ENCODE measurements around the gene SNX6. TPM values are rescaled to one million over a fixed set of nuclear protein-coding genes. Genes with fewer than 3 reads are reported as not detected.
A peak's percentile ranks its signal among the peaks of the same experiment; 100 is the strongest.

The SNX6 gene
- total and polyA plus RNA-seq, 4 experiments from 2014 or later: 81.0 to 212 (median 114) TPM

DNA sequence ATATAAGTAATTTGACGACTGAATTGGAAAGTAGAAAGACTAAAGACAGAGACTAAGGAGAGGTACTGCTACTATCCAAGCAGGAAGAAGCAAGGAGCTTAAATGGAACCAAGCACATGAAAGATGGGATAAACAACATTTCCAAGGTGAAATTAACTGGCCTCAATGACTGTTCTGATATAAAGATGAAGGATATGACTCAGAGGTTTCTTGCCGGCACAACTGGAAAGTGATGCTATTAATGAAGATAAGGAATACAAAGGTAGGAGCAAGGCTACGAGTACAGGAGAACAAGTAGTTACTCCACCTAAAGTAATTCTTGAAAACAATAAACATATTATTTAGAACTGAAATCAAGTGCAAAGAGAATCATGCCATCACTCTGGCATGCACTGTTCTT is 6.4 kb downstream of the SNX6 start:
- intact Hi-C loops (cut with micrococcal nuclease): loop anchor here (10.0 kb wide), 2 partner anchors 59 to 89 kb away; partner anchors contain the start of gene EAPP
- CTCF ChIA-PET (ENCODE audit: partially characterized antibody): no interaction called here

GRCh38 chr14:34620839-34621238 is 9.1 kb downstream of the SNX6 start:
- Histone ChIP-seq H3K27ac (ENCODE audit: low read depth, low read length) (no peak overlapping the region), H3K27me3 (ENCODE audit: insufficient read depth, low read length) (no peaks in the 10 kb centered on the region), H3K36me3 (ENCODE audit: insufficient read depth, low read length) (peaks cover 20% of the 10 kb centered on the region), H3K4me1 (ENCODE audit: insufficient read depth, low read length) (peaks cover 28% of the 10 kb centered on the region), H3K9me3 (ENCODE audit: control insufficient read depth in 1 of 2, low read length in 2 of 2) (no peaks in the 10 kb centered on the region), H3K4me3 (ENCODE audit: low read length in 2 of 2) (no peak overlapping the region)
- H3K36me3 Mint-ChIP-seq: peaks cover 32 to 57% of the 10 kb centered on the region in 2 donors
- peak overlapping the region in 4 of 7 donors; percentile 3 to 70 (median 61) for H3K27ac Mint-ChIP-seq
- POLR2A ChIA-PET (ENCODE audit: partially characterized antibody): no interaction called here
- no peaks in the 10 kb centered on the region for H3K9me3 Mint-ChIP-seq
- CTCF ChIA-PET (ENCODE audit: partially characterized antibody): interaction anchor here (0.7 kb wide), 1 partner anchor 19 kb away, joined by 3 read pairs; no protein-coding TSS in a partner anchor
- H3K4me1 Mint-ChIP-seq: peaks cover 42 to 64% (median 50%) of the 10 kb centered on the region in 4 donors
- intact Hi-C loops (cut with micrococcal nuclease): loop anchor here (10.0 kb wide), 2 partner anchors 56 to 86 kb away; partner anchors contain the start of gene EAPP
- H3K4me3 Mint-ChIP-seq: peak overlapping the region in 1 of 8 donors; percentile 5
- DNase-seq: no peak
- H3K27me3 Mint-ChIP-seq: no peaks in the 10 kb centered on the region

More for the DNA sequence above, 6.4 kb downstream of the SNX6 start:
- peaks cover 52% of the 10 kb centered on the region for H3K4me1 ChIP-seq (ENCODE audit: insufficient read depth, low read length)
- H3K4me3 Mint-ChIP-seq: no peak overlapping the region
- H3K9me3 ChIP-seq (ENCODE audit: control insufficient read depth in 1 of 2, low read length in 2 of 2): no peaks in the 10 kb centered on the region
- DNase-seq: no peak
- peaks cover 40 to 64% (median 51%) of the 10 kb centered on the region in 4 donors for H3K4me1 Mint-ChIP-seq
- peaks cover 28 to 50% of the 10 kb centered on the region in 2 donors for H3K36me3 Mint-ChIP-seq
- H3K9me3 Mint-ChIP-seq: no peaks in the 10 kb centered on the region
- POLR2A ChIA-PET (ENCODE audit: partially characterized antibody): no interaction called here
- peaks cover 15% of the 10 kb centered on the region for H3K36me3 ChIP-seq (ENCODE audit: insufficient read depth, low read length)
- peak overlapping the region in 2 of 7 donors; percentile 18 to 39 for H3K27ac Mint-ChIP-seq
- H3K4me3 ChIP-seq (ENCODE audit: low read length in 2 of 2): no peak overlapping the region
- H3K27ac ChIP-seq (ENCODE audit: low read depth, low read length): no peak overlapping the region
- no peaks in the 10 kb centered on the region for H3K27me3 ChIP-seq (ENCODE audit: insufficient read depth, low read length)
- no peaks in the 10 kb centered on the region for H3K27me3 Mint-ChIP-seq

DNA sequence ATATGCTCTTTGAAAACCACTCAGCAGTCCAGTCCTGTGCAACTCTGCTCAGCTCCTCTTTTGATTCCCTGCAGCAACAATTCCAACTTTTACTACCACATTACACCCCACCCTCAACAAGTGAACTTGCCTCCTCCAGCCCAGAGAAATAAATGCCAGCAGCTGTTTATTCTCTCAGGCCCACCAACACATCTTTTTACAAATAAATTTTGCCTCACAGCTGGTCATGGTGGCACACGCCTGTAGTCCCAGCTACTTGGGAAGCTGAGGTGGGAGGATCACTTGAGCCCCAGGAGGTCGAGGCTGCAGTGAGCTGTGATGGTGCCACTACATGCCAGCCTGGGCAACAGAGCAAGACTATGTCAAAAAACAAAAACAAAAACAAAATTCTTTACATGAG is 9.8 kb downstream of the SNX6 start:
- Mint-ChIP-seq H3K4me1 (peaks cover 43 to 66% (median 51%) of the 10 kb centered on the region in 4 donors), H3K9me3 (no peaks in the 10 kb centered on the region), H3K27me3 (no peaks in the 10 kb centered on the region), H3K27ac (peak overlapping the region in 6 of 7 donors; percentile 32 to 86 (median 72)), H3K4me3 (peak overlapping the region in 1 of 8 donors; percentile 2), H3K36me3 (peaks cover 32 to 56% of the 10 kb centered on the region in 2 donors)
- H3K4me1 ChIP-seq (ENCODE audit: insufficient read depth, low read length): peaks cover 27% of the 10 kb centered on the region
- H3K27ac ChIP-seq (ENCODE audit: low read depth, low read length): no peak overlapping the region
- ChIA-PET POLR2A (ENCODE audit: partially characterized antibody) (no interaction called here), CTCF (ENCODE audit: partially characterized antibody) (no interaction called here)
- no peak overlapping the region for H3K4me3 ChIP-seq (ENCODE audit: low read length in 2 of 2)
- H3K27me3 ChIP-seq (ENCODE audit: insufficient read depth, low read length): no peaks in the 10 kb centered on the region
- intact Hi-C loops (cut with micrococcal nuclease): loop anchor here (10.0 kb wide), 2 partner anchors 55 to 85 kb away; partner anchors contain the start of gene EAPP
- no peaks in the 10 kb centered on the region for H3K9me3 ChIP-seq (ENCODE audit: control insufficient read depth in 1 of 2, low read length in 2 of 2)
- H3K36me3 ChIP-seq (ENCODE audit: insufficient read depth, low read length): peaks cover 20% of the 10 kb centered on the region
- DNase-seq: no peak

DNA sequence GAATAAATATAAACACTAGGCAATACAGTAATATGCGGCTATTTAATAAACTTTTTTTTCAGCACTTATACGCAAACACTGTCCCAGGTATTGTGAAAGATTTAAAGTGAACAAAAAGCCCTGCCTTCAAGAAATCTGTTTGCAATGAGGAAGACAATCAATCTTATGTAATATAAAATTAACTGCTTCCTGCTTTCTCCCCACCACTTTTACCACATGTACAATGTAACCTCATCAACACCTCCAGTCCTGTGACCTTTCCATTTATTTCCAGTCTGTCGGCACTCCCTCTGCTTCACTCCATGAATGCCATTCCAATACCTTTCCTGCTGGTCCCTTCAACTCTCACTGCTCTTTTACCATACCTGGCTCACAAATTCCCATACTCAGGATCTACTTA is 10.5 kb downstream of the SNX6 start:
- Histone ChIP-seq H3K4me1 (ENCODE audit: insufficient read depth, low read length) (peaks cover 31% of the 10 kb centered on the region), H3K9me3 (ENCODE audit: control insufficient read depth in 1 of 2, low read length in 2 of 2) (no peaks in the 10 kb centered on the region), H3K27me3 (ENCODE audit: insufficient read depth, low read length) (no peaks in the 10 kb centered on the region), H3K36me3 (ENCODE audit: insufficient read depth, low read length) (peaks cover 20% of the 10 kb centered on the region), H3K4me3 (ENCODE audit: low read length in 2 of 2) (no peak overlapping the region), H3K27ac (ENCODE audit: low read depth, low read length) (no peak overlapping the region)
- Mint-ChIP-seq H3K4me3 (peak overlapping the region in 1 of 8 donors; percentile 50), H3K36me3 (peaks cover 32 to 54% of the 10 kb centered on the region in 2 donors), H3K9me3 (no peaks in the 10 kb centered on the region), H3K27ac (peak overlapping the region in 5 of 7 donors; percentile 45 to 89 (median 83)), H3K27me3 (no peaks in the 10 kb centered on the region), H3K4me1 (peaks cover 42 to 62% (median 53%) of the 10 kb centered on the region in 4 donors)
- no peak for DNase-seq
- CTCF ChIA-PET (ENCODE audit: partially characterized antibody): interaction anchor here (0.6 kb wide), 1 partner anchor 10 kb away, joined by 3 read pairs; no protein-coding TSS in a partner anchor
- intact Hi-C loops (cut with micrococcal nuclease): no loop called here
- POLR2A ChIA-PET (ENCODE audit: partially characterized antibody): no interaction called here

DNA sequence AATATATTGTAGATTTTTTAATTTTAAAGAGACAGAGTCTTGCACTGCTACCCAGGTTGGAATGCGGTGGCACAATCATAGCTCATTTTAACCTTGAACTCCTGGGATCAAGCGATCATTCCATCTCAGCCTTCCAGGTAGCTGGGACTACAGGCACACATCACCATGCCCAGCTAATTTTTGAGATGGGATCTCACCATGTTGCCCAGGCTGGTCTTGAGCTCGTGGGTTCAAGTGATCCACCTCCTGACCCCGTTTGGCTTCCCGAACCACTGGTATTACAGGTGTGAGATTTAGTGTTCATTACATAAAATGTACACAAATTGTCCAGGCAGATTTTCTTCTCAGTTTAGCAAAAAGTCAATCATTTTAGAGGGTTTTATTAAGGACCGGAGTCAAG is 13.6 kb downstream of the SNX6 start:
- Mint-ChIP-seq H3K4me1 (peaks cover 29 to 45% (median 36%) of the 10 kb centered on the region in 4 donors), H3K27ac (peak overlapping the region in 1 of 7 donors; percentile 41)
- POLR2A ChIA-PET (ENCODE audit: partially characterized antibody): no interaction called here

DNA sequence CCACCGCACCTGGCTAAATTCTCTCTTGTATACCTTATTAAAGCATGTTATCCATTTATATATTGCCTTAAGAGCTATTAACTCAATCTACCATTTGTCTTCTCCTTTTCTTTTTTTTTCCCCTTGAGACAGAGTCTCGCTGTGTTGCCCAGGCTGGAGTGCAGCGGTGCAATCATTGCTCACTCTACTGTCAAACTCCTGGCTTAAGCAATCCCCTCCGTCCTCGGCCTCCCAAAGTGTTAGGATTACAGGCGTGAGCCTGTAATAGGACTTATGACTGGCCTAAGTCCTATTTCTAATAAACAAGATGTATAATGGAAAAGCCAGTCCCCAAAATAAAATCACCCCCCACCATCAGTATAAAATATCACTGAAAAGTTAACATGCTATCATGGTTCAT is 14.4 kb downstream of the SNX6 start:
- peak overlapping the region in 5 of 7 donors; percentile 46 to 82 (median 64) for H3K27ac Mint-ChIP-seq
- peak overlapping the region in 1 of 8 donors; percentile 24 for H3K4me3 Mint-ChIP-seq
- no peaks in the 10 kb centered on the region for H3K9me3 Mint-ChIP-seq
- H3K9me3 ChIP-seq (ENCODE audit: control insufficient read depth in 1 of 2, low read length in 2 of 2): no peaks in the 10 kb centered on the region
- H3K27ac ChIP-seq (ENCODE audit: low read depth, low read length): no peak overlapping the region
- peaks cover 24 to 41% (median 33%) of the 10 kb centered on the region in 4 donors for H3K4me1 Mint-ChIP-seq
- ChIA-PET POLR2A (ENCODE audit: partially characterized antibody) (interaction anchor here (0.6 to 2.3 kb wide), 2 partner anchors 15 to 40 kb away, joined by 3 to 5 read pairs; no protein-coding TSS in a partner anchor), CTCF (ENCODE audit: partially characterized antibody) (no interaction called here)
- DNase-seq: no peak
- peaks cover 27% of the 10 kb centered on the region for H3K4me1 ChIP-seq (ENCODE audit: insufficient read depth, low read length)
- no peaks in the 10 kb centered on the region for H3K27me3 ChIP-seq (ENCODE audit: insufficient read depth, low read length)
- H3K36me3 Mint-ChIP-seq: peaks cover 22 to 37% of the 10 kb centered on the region in 2 donors
- H3K4me3 ChIP-seq (ENCODE audit: low read length in 2 of 2): no peak overlapping the region
- no peaks in the 10 kb centered on the region for H3K27me3 Mint-ChIP-seq
- H3K36me3 ChIP-seq (ENCODE audit: insufficient read depth, low read length): peaks cover 4% of the 10 kb centered on the region
- intact Hi-C loops (cut with micrococcal nuclease): no loop called here

More for the DNA sequence above, 13.6 kb downstream of the SNX6 start:
- Histone ChIP-seq H3K9me3 (ENCODE audit: control insufficient read depth in 1 of 2, low read length in 2 of 2) (no peaks in the 10 kb centered on the region), H3K4me3 (ENCODE audit: low read length in 2 of 2) (no peak overlapping the region), H3K27me3 (ENCODE audit: insufficient read depth, low read length) (no peaks in the 10 kb centered on the region), H3K27ac (ENCODE audit: low read depth, low read length) (no peak overlapping the region), H3K4me1 (ENCODE audit: insufficient read depth, low read length) (peaks cover 30% of the 10 kb centered on the region), H3K36me3 (ENCODE audit: insufficient read depth, low read length) (peaks cover 4% of the 10 kb centered on the region)
- intact Hi-C loops (cut with micrococcal nuclease): no loop called here
- Mint-ChIP-seq H3K9me3 (no peaks in the 10 kb centered on the region), H3K36me3 (peaks cover 25 to 42% of the 10 kb centered on the region in 2 donors), H3K4me3 (no peak overlapping the region), H3K27me3 (no peaks in the 10 kb centered on the region)
- DNase-seq: no peak
- CTCF ChIA-PET (ENCODE audit: partially characterized antibody): no interaction called here

DNA sequence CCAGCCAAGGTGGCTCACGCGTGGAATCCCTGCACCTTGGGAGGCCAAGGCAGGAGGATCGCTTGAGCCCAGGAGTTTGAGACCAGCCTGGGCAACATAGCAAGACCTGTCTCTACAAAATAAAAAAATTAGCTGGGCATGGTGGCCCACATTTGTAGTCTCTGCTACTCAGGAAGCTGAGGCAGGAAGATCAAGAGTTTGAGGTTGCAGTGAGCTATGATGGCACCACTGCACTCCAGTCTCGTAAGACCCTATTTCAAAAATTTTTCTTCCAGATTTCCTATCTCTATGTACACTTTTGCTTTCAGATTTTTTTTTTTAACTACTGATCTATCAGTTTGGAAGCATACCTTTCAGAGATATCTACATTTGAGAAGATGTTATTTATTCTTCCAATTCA is 15.3 kb downstream of the SNX6 start:
- CTCF ChIA-PET (ENCODE audit: partially characterized antibody): interaction anchor here (0.8 kb wide), 1 partner anchor 808 kb away, joined by 3 read pairs; no protein-coding TSS in a partner anchor
- Mint-ChIP-seq H3K27me3 (no peaks in the 10 kb centered on the region), H3K4me1 (peaks cover 17 to 34% (median 25%) of the 10 kb centered on the region in 4 donors), H3K9me3 (no peaks in the 10 kb centered on the region), H3K27ac (peak overlapping the region in 6 of 7 donors; percentile 12 to 90 (median 70)), H3K36me3 (peaks cover 16 to 33% of the 10 kb centered on the region in 2 donors), H3K4me3 (peak overlapping the region in 1 of 8 donors; percentile 41)
- H3K9me3 ChIP-seq (ENCODE audit: control insufficient read depth in 1 of 2, low read length in 2 of 2): no peaks in the 10 kb centered on the region
- intact Hi-C loops (cut with micrococcal nuclease): no loop called here
- H3K4me3 ChIP-seq (ENCODE audit: low read length in 2 of 2): no peak overlapping the region
- peaks cover 18% of the 10 kb centered on the region for H3K4me1 ChIP-seq (ENCODE audit: insufficient read depth, low read length)
- H3K36me3 ChIP-seq (ENCODE audit: insufficient read depth, low read length): peaks cover 4% of the 10 kb centered on the region
- no peaks in the 10 kb centered on the region for H3K27me3 ChIP-seq (ENCODE audit: insufficient read depth, low read length)
- no peak overlapping the region for H3K27ac ChIP-seq (ENCODE audit: low read depth, low read length)
- no peak for DNase-seq
- POLR2A ChIA-PET (ENCODE audit: partially characterized antibody): interaction anchor here (0.7 to 2.3 kb wide), 2 partner anchors 16 to 147 kb away, joined by 4 to 5 read pairs; no protein-coding TSS in a partner anchor
